SK-N-SH treated with all-trans-retinoic acid at 6 μM for 48 hours (cell line): ENCODE results near the gene PSME4.

ENCODE experiments used
- ATAC-seq: fragments of 200-7000 bp; cut with Tn5 transposase; 3 replicates; pipeline ENCODE4 v1.9.1; 2020; ENCODE audit warnings: mild to moderate bottlenecking, moderate library complexity
- BACH2 ChIP-seq: fragments of 250-450 bp; sonication (Bioruptor Pico); IDR thresholded peaks from 2 replicates; pipeline ENCODE4 v1.9.0; 2021; ENCODE audit warnings: mild to moderate bottlenecking, borderline replicate concordance
- CREB5 ChIP-seq: fragments of 250-450 bp; sonication (Bioruptor Pico); IDR thresholded peaks from 2 replicates; pipeline ENCODE4 v1.5.1; 2020; ENCODE audit warnings: low read depth, mild to moderate bottlenecking, moderate library complexity
- CSDC2 ChIP-seq: fragments of 250-450 bp; sonication (Bioruptor Pico); IDR thresholded peaks from 2 replicates; pipeline ENCODE4 v1.5.0; 2020; ENCODE audit warnings: mild to moderate bottlenecking, moderate library complexity
- CSRNP3 ChIP-seq: fragments of 250-450 bp; sonication (Bioruptor Pico); IDR thresholded peaks from 2 replicates; pipeline ENCODE4 v1.5.1; 2021; ENCODE audit warnings: mild to moderate bottlenecking, moderate library complexity
- ESRRG ChIP-seq: fragments of 250-450 bp; sonication (Bioruptor Pico); IDR thresholded peaks from 2 replicates; pipeline ENCODE4 v1.6.1; 2021; ENCODE audit warnings: mild to moderate bottlenecking
- GLIS3 ChIP-seq: fragments of 250-450 bp; sonication (Bioruptor Pico); IDR thresholded peaks from 2 replicates; pipeline ENCODE4 v1.5.0; 2020; ENCODE audit warnings: mild to moderate bottlenecking, moderate library complexity
- ISL1 ChIP-seq: fragments of 250-450 bp; sonication (Bioruptor Pico); IDR thresholded peaks from 2 replicates; pipeline ENCODE4 v2.1.2; 2022; ENCODE audit warnings: mild to moderate bottlenecking, moderate library complexity
- OSR1 ChIP-seq: fragments of 250-450 bp; sonication (Bioruptor Pico); IDR thresholded peaks from 2 replicates; pipeline ENCODE4 v1.8.0; 2022; ENCODE audit warnings: moderate library complexity, mild to moderate bottlenecking, inconsistent platforms
- PATZ1 ChIP-seq: fragments of 250-450 bp; sonication (Bioruptor Pico); IDR thresholded peaks from 2 replicates; pipeline ENCODE4 v1.8.0; 2020; ENCODE audit warnings: mild to moderate bottlenecking, moderate library complexity, borderline replicate concordance
- POU6F1 ChIP-seq: fragments of 250-450 bp; sonication (Bioruptor Pico); IDR thresholded peaks from 2 replicates; pipeline ENCODE4 v1.8.0; 2021; ENCODE audit warnings: low read depth, mild to moderate bottlenecking, moderate library complexity, borderline replicate concordance
- PPARA ChIP-seq: fragments of 250-450 bp; sonication (Bioruptor Pico); IDR thresholded peaks from 2 replicates; pipeline ENCODE4 v1.5.0; 2020; ENCODE audit warnings: mild to moderate bottlenecking, borderline replicate concordance
- RARB ChIP-seq: fragments of 250-450 bp; sonication (Bioruptor Pico); IDR thresholded peaks from 2 replicates; pipeline ENCODE4 v1.8.0; 2021; ENCODE audit warnings: mild to moderate bottlenecking, moderate library complexity
- SNAI2 ChIP-seq: fragments of 250-450 bp; sonication (Bioruptor Pico); IDR thresholded peaks from 2 replicates; pipeline ENCODE4 v1.5.0; 2020; ENCODE audit warnings: mild to moderate bottlenecking, moderate library complexity
- TCF4 ChIP-seq: fragments of 250-450 bp; sonication (Bioruptor Pico); IDR thresholded peaks from 2 replicates; pipeline ENCODE4 v1.8.0; 2021; ENCODE audit warnings: mild to moderate bottlenecking, moderate library complexity, borderline replicate concordance
- TOX ChIP-seq: fragments of 250-450 bp; sonication (Bioruptor Pico); IDR thresholded peaks from 2 replicates; pipeline ENCODE4 v1.8.0; 2021; ENCODE audit warnings: mild to moderate bottlenecking, moderate library complexity, borderline replicate concordance
- TSHZ2 ChIP-seq: fragments of 250-450 bp; sonication (Bioruptor Pico); IDR thresholded peaks from 2 replicates; pipeline ENCODE4 v1.5.0; 2020; ENCODE audit warnings: mild to moderate bottlenecking, moderate library complexity
- ZC3H10 ChIP-seq: fragments of 250-450 bp; sonication (Bioruptor Pico); IDR thresholded peaks from 2 replicates; pipeline ENCODE4 v1.5.1; 2021; ENCODE audit warnings: mild to moderate bottlenecking, moderate library complexity
- ZFP3 ChIP-seq: fragments of 250-450 bp; sonication (Bioruptor Pico); IDR thresholded peaks from 2 replicates; pipeline ENCODE4 v1.5.0; 2020; ENCODE audit warnings: mild to moderate bottlenecking, moderate library complexity
- ZFP30 ChIP-seq: fragments of 450-650 bp; formaldehyde crosslinking; IDR thresholded peaks from 2 replicates; pipeline ENCODE4 v1.5.0; 2022; ENCODE audit warnings: mild to moderate bottlenecking, moderate library complexity
- ZNF565 ChIP-seq: fragments of 450-650 bp; formaldehyde crosslinking; conservative IDR thresholded peaks from 2 replicates; pipeline ENCODE4 v1.5.0; 2020; ENCODE audit warnings: low read depth, mild to moderate bottlenecking, moderate library complexity
- ZNF70 ChIP-seq: fragments of 450-650 bp; formaldehyde crosslinking; IDR thresholded peaks from 2 replicates; pipeline ENCODE4 v1.5.0; 2020; ENCODE audit warnings: mild to moderate bottlenecking, moderate library complexity

Gene PSME4

GRCh38 chr2:53859206-53860181 is 111.3 kb downstream of the PSME4 start, which contains the start of gene GPR75:
Gene GPR75, minus strand, starts transcription at chr2:53859967. Its CDS starts 5,211 bp downstream, at chr2:53854756.
- no peak for ATAC-seq
- no peak for TF ChIP-seq TOX (CRISPR knock-in tag)

- no peak for ATAC-seq
- TF ChIP-seq RARB (CRISPR knock-in tag) (no peak), TSHZ2 (CRISPR knock-in tag) (no peak), CSRNP3 (CRISPR knock-in tag) (no peak), ESRRG (CRISPR knock-in tag) (no peak), OSR1 (CRISPR knock-in tag) (no peak), ZNF70 (CRISPR knock-in tag) (no peak), POU6F1 (CRISPR knock-in tag) (no peak), CREB5 (no peak), SNAI2 (CRISPR knock-in tag) (no peak), BACH2 (CRISPR knock-in tag) (no peak), TOX (CRISPR knock-in tag) (no peak), TCF4 (CRISPR knock-in tag) (no peak), GLIS3 (CRISPR knock-in tag) (no peak), ZC3H10 (CRISPR knock-in tag) (no peak), ZFP30 (CRISPR knock-in tag) (no peak), ZFP3 (CRISPR knock-in tag) (no peak), CSDC2 (no peak), PPARA (CRISPR knock-in tag) (no peak), ISL1 (CRISPR knock-in tag) (no peak), ZNF565 (CRISPR knock-in tag) (no peak)
Measured at GRCh38 chr2:53856272-53856671, 114.5 kb downstream of the PSME4 start.

GRCh38 chr2:53854678-53855077 is 116.1 kb downstream of the PSME4 start:
- ATAC-seq = no peak
- TF ChIP-seq TSHZ2 (CRISPR knock-in tag) = no peak
- no peak for TF ChIP-seq PATZ1 (CRISPR knock-in tag)
- no peak for TF ChIP-seq ZNF70 (CRISPR knock-in tag)
- TF ChIP-seq ZFP3 (CRISPR knock-in tag) = no peak
- TF ChIP-seq ZC3H10 (CRISPR knock-in tag) = no peak
